Ramos (cell line): Measurements from ENCODE around the gene USP2.

Experiments used
- in situ Hi-C: fragments of 300-500 bp; cut with MboI; formaldehyde crosslinking; loops from one replicate; pipeline ENCODE4 v1.14.3; 2022; ENCODE audit warnings: low sequenced_read_pairs; ENCODE audit not compliant: unreplicated experiment

USP2 gene, protein sequence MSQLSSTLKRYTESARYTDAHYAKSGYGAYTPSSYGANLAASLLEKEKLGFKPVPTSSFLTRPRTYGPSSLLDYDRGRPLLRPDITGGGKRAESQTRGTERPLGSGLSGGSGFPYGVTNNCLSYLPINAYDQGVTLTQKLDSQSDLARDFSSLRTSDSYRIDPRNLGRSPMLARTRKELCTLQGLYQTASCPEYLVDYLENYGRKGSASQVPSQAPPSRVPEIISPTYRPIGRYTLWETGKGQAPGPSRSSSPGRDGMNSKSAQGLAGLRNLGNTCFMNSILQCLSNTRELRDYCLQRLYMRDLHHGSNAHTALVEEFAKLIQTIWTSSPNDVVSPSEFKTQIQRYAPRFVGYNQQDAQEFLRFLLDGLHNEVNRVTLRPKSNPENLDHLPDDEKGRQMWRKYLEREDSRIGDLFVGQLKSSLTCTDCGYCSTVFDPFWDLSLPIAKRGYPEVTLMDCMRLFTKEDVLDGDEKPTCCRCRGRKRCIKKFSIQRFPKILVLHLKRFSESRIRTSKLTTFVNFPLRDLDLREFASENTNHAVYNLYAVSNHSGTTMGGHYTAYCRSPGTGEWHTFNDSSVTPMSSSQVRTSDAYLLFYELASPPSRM

DNA sequence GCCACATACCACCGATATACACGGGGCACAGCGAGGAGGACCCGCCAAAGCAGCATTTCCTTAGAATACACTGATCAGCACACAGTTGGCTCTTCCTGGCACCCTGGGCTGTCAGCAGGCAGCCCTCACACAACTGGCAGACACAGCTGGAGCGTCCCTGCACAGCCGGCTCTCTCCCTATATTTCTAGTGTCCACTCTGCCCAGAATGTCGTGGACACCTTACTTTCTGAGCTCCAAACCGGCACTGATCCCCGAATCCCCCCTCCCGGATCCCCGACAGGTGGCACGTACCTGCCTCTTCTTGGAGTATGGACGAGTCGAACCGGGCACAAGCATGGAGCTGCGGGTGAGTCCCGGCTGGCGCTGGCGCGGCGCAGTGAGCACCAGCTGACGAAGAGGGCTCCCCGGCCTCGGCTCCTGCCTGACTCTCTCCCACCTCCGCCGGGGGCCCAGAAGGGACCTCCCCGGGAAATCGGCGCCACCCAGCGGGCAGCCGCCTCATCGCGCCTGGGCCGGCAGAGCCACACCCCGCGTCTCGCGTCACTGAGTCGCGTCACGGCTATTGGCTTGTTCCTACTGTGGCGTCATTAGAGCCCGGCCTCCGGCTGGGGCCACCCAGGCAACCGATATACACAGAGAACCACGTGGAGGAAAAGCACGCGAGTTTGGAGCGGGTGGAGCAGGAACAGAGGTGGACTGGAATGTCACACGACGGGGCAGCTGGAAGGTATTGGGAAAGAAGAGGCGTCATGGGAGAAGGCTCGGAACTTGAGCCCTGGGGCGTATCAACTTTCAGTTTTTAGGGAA is at the start of gene USP2:
Gene USP2 (minus strand): TSS at position 510 of the 808 bp plus-strand sequence. CDS start 8,210 bp downstream, outside the sequence.
- in situ Hi-C loops, result no loop called here

DNA sequence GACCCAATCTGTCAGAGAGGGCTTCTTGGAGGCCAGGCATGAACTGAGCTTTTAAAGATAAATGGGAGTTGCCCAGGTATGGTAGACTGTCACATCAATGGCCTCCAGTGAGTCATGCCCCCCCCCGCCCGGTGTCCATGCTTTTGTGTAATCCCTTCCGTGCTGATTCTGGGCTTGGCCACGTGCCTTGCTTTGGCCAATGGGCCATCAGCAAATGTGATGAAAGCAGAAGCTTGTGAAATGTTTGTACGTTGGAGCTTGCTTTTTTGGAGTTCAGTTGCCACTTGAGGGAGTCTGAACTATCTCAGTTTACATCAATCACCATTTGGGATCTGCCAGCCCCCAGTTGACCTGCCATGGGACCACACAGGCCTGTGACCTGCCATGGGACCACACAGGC is 45.8 kb upstream of the USP2 start:
- in situ Hi-C loops, result no loop called here

DNA sequence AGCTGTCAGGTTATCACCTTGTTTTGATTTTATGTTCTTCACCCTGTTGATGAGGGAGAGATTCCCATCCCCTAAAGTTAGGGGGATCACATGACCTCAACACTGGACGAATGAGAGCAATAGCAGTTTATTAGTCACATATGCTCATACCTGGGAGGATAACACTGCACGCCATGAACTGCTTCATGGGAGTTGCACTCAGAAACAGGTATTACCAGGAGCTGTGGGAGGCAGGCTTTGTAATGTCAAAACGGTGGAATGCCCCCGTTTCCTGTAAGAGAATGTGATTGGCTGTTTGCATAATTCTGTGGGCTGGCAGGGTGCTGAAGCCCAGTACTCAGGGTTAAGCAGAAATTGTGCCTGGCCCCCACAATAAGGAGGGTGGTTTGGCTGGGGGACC is 44.7 kb upstream of the USP2 start:
- in situ Hi-C loops, result no loop called here

DNA sequence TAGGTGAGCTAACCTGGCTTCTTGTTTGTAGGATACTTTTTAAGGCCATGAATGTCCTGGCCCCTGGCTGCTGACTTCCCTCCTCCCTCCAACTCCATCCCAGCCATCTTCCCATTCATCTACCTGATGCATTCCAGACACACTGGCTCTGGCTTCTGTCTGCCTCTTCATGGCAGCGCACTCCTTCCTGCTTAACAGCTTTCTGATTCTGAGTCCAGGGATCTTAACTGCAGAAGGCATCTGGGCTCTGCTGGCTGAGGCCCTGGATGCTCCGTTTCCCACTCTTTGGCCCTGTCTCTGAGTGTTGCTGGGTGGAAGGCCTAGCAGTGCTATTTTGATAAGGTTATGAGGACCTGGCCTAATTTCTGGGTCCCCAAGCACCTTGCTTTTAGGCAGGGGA is 43.3 kb upstream of the USP2 start:
- in situ Hi-C loops, result no loop called here

DNA sequence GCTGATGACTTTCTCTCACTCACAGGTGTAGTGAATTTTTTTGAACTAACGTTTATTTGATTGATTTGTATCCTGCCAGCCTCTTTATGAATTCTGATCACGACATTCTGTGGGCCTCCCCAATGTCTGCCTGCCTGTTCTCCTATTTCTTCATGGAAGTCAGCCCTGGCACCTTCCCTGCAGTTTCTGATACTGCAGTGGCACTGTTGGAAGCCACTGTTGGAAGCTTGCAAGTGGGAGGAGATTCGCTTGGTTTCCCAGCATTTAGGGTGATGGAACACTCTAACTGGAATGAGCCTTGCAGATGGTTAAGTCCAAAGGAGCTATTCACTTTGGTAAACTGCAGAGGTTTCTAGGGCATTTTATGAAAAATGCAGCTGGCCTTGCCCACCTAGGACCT is 42.8 kb upstream of the USP2 start:
- in situ Hi-C loops, result no loop called here

DNA sequence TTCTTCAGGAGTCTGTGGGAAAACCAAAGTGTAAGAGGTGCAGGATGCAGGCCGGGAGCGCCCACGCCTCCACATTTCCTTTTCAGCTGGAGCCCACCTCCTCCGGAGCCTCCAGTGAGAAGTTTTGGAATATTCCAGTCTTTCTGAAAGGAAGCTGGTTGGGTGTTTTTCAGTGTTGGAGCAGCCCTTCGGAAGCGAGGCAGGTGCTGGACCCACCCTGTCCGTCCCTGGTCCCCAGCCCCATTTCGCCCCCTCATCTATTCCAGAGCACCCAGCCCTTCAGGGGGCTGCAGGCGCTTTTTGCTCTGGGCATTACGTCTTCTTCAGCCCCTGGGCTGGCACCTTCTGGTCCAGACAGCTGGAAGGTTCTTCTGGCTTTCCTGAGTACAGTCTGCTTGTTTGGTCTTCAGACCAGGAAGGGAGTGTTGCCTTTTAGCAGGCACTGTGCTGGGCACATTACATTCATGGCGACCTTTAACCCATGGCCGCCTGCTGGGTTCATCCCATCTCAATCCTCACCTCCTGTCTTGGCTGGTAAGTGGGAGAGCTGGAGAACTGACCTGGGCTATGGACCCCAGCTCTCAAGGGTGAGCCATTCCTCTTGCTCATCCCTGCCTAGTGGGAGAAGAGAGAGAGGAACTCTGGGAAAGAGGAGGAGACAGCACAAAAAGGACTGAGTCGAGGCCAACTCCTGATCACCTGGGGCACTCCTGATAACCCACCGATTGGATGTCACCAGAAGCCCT is 42.2 kb upstream of the USP2 start:
- in situ Hi-C loops, result no loop called here

DNA sequence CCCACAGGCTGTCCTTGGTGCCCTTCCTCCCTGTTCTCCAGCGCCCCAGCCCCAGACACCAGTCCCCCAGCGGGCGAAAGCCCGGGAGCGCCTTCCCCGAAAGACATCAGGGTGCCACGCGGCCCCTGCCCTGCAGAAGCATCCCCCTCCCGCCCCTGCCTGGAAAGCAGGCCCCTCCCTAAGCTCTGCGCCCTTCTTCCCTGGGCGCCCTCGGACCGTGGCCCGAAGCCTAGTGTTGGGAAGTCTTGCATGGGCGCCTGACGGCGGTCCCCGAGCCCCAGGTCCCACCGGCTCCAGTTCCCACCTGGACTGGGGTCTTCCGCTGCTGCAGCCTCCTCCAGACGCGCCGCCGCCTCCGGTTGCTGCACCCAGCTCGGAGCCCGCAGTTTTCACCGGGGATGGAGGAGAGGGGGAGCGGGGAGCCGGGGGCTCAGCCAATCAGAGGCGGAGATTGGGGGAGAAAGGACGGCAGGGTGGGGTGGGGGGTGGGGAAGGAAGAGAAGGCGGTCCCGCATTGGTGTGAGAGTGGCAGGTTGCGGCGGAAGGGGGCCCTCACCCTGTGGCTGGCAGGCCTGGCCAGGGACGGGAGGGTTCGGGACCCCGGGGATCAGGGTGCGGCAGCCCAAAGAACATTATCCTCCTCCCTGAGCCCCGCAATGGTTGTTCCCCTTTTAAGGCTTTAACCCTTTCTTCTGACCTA is 41.5 kb upstream of the USP2 start, which contains the start of gene THY1:
Gene THY1 (minus strand): TSS at position 364 of the 700 bp plus-strand sequence. CDS start 2,267 bp downstream, outside the sequence.
- in situ Hi-C loops, result no loop called here

DNA sequence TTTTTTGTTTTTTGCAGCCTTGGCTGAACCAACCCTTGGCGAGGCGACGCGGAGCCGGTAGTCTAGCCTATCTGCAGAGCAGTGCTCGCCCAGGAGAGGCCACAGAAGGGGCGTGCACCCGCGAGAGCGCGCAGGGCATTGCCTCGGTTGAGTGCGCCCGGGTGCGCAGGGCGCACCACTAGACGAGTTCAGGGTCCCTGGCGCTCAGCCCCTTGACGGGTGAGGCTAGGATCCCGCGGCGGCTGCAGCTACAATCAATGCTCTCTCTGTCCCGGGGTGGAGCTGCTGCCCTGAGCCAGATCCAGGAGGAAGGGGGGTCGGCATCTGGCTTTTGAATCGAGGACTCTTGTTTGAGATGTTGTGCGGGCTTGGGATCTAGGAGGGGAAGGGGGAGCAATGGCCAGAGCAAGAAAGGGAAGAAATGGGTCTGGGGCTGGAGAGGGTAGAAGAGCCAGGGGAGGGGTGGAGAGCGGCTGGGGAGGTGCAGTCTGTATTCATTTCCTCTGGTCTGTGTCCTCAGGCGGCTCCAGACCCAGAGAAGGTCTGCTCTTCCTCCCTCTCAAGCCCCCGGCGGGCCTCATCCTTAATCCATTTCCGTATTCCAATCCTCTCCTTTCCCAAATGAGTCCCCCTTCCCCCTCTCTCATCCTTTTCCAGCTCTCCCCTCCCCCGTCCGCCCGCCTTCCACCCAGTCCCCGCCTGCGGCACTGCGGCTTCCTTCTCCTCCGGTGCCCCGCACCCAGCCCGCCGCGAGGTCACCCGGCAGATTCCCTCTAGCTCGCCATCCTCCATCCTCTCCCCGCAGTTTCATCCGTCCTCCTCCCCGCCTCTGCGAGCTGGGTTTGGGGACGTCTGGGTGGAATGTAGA is 40.7 kb upstream of the USP2 start:
- in situ Hi-C loops, result no loop called here

DNA sequence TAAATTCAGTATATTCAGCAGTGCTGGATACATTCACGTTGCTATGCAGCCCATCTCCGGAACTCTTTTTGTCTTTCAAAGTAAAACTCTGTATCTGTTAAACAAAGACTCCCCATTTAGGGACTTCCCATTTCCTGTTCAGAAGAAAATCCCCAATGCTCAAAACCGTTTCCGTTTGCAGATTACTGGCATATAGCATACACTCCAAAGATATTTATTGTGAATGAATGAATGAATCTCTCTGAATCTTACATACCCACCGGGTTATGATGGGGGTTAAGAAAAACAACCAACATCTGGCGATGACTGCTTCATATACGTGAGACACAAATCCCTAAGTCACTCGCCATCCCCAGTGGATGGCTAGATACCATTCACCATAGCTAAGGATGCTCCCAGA is 39.9 kb upstream of the USP2 start:
- in situ Hi-C loops, result no loop called here

DNA sequence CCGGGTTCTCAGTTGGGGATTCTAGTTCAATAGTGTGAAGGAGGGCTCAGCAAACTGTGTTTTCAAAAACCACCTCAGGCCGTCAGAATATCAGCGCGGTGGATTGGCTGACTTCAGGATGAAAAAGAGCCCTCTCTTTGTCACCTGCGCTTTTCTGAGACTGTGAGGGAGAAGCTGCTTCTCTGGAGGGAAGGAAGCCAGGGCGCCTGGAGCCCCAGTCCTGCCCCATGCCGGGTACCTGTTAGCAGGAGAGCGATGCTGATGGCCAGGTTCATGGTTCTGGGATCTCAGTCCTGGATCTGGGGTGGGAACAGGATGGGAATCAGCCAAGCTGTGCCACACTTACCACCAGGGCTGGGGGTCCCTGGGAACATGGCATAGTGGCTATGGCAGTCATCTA is 39.1 kb upstream of the USP2 start:
- in situ Hi-C loops, result no loop called here

DNA sequence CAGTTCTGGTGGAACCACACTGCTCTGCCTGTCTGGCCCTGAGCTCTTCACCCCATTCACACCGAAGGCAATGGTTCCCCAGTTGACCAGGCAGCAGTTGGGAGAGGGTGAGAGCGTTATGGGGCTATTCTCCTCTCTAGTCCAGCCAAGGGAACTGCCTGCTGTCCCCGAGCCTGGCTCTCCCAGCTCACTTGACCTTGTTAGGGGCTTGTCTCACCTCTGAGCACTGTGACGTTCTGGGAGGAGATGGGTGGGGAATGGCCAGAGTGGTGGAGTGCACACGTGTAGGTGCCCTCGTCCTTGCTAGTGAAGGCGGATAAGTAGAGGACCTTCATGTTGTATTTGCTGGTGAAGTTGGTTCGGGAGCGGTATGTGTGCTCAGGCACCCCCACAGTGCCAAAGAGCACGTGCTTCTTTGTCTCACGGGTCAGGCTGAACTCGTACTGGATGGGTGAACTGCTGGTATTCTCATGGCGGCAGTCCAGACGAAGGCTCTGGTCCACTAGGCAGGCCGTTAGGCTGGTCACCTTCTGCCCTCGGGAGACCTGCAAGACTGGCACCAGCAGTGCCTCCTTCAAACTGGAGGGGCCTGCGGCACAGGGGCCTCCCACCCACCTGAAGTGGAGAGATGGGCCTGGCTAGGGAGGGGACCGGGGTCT is 38.5 kb upstream of the USP2 start:
- in situ Hi-C loops, result no loop called here

DNA sequence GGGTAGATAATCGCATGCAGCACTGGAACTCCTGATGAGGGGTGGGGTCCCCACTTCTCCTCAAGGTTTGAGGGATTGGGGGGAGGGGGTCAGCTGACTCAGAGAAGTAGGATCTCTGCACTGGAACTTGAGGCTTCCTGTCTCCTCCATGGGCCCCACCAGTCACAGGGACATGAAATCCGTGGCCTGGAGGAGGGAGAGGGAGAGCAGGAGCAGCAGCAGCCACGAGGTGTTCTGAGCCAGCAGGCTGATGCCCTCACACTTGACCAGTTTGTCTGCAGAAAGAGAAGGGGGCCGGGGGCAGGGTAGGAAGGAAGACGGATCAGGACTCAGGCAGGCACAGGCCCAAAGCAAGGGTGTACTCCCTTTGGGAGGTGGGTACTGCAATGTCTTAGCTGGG is 37.8 kb upstream of the USP2 start:
- in situ Hi-C loops, result no loop called here

DNA sequence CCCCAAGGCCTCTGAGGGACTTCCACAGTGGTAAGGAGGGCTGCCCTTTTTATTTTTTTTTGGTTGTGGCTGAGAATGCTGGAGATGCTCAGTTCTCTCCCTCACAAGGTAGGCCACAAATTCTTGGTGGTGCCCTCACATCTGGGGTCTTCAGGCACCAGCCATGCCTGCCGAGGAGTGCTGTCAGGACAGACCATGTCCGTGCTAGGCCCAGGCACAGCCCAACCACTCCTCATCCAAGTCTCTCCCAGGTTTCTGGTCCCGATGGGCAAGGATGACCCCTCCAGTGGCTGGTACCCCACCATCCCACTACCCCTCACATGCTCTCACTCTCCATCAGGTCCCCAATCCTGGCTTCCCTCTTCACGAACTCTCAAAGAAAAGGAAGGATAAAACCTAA is 37.3 kb upstream of the USP2 start:
- in situ Hi-C loops, result no loop called here

DNA sequence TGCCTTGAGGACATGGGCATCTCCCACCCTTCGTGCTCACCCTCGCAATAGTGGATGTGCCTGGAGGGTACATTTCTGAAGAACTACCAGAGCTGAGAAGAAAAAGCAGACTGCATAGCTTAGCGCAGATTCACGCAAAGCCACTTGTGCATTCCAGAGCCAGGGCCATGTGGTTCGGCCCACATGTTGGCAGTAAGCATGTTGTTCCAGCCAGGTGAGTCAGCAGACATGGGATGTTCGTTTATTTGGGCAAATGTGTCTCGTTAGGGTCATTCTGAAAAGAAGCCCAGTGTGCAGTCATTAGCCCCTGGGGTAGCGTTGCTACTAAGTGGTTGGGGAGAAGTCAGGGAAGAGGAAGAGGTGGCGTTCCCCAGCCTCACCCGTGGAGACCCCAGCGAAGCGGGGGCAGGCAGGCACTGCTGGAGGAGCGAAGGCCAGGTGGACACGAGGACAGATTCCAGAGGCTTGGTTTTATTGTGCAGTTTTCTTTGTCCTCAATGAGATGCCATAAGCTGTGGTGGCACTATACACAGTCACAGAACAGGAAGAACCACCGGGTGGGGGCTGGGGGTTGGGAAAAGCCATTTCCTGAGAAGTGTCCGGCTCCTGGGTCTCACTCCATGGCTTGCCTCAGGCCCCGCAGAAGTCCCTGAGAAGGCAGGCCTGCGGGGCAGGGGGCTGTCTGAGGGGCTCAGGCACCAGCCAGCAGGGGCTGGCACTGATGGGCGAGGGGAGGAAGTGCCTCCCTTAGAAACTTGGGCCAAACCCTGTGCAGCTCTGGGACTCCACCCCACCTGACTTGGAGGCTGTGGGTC is 36.4 kb upstream of the USP2 start:
- in situ Hi-C loops, result no loop called here

DNA sequence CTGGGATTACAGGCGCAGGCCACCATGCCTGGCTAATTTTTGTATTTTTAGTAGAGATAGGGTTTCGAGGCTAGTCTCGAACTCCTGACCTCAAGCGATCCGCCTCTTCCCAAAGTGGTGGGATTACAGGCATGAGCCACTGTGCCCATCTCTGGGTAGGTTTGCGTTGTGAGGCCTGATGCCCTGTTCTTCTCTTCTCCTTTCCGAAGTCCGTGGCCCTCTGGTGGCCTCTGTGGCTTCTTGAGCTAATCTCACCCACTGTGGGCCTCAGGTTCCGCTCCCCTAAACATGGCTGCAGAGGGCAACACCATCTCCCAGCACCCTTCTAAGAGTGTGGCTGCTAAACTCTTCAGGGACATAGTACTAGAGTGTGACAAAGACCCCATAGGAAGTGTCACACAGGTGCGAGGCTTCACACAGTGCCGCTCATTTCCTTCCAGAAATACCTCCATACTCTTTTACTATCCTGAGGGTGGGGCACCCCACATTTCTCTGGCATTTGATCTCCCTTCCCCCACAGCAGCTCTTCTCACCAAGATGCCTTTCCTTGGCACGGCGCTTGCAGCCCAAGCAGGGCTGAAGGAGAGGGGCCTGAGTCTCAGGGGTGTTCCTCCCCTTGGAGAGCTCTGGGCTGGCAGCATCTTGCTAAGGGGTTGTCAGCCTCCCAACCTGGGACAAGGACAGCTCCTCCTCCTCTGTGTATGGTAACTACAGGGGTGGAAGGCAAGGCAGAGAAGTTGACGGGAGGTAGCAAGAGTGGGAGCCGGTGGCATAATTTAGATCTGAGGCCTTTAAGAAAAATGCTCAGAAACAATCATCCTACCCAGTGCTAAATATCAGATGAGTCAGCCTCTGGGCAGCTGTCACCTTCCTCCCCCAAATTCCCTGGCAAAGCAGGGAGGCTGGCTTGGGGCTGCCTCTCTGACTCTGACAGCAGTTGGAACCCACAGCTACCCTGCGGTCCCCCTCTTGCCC is 35.4 kb upstream of the USP2 start:
- in situ Hi-C loops, result no loop called here

DNA sequence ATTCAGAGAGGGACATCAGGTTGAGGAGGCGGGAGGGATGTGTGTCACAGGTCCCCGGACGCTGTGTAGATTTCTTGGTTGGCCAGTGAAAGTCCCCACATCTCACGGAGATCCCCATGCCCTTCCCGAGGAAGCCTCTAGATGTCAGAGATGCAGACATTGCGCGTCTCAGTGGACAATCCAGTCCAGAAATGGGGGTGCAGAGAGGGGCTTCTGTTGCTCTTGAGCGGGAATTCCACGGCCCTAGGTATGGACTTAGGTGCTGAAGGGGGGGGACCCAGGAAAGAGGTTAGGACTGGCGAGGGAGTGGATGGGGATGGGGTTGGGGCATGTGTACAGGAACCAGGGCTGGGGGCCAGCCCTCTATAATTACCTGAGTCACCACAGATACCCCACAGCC is 34.5 kb upstream of the USP2 start:
- in situ Hi-C loops, result no loop called here
